OCI-LY3 (cell line): ENCODE data around the gene CAMK2D.
A peak's percentile ranks its signal among the peaks of the same experiment; 100 is the strongest.
"Not testable (repeated sequence)": the region's sequence is repeated elsewhere in the genome, so short reads cannot be mapped to it uniquely, and the experiment has no call there.

Source experiments
- H2AFZ ChIP-seq: fragments of 200-600, 300-600 bp; shearing (Covaris generic); 2 replicates; pipeline ENCODE4 v1.6.0; 2014; ENCODE audit warnings: antibody characterized with exemption, low read depth, low read length
- H3K27ac ChIP-seq: fragments of 200-600, 300-600 bp; sonication (generic); 2 replicates; pipeline ENCODE4 v1.5.1; 2014; ENCODE audit warnings: mild to moderate bottlenecking, low read length, moderate library complexity, mixed read lengths
- H3K27me3 ChIP-seq: fragments of 200-600, 300-600 bp; sonication (generic); 2 replicates; pipeline ENCODE4 v1.6.1; 2014; ENCODE audit warnings: low read depth, low read length, mixed read lengths
- H3K36me3 ChIP-seq: fragments of 200-600, 300-600 bp; sonication (generic); replicated peaks from 2 replicates; pipeline ENCODE3; 2014; ENCODE audit warnings: low read depth, low read length, mixed read lengths
- H3K4me1 ChIP-seq: fragments of 300-600, 200-600 bp; sonication (generic); 2 replicates; pipeline ENCODE4 v1.6.1; 2014; ENCODE audit warnings: low read length, mixed read lengths
- H3K4me2 ChIP-seq: fragments of 200-600, 300-600 bp; sonication (generic); 2 replicates; pipeline ENCODE4 v1.6.1; 2014; ENCODE audit warnings: low read length, mixed read lengths
- H3K4me3 ChIP-seq: fragments of 300-600, 200-600 bp; sonication (generic); 2 replicates; pipeline ENCODE4 v1.5.1; 2014; ENCODE audit warnings: antibody characterized with exemption, mild to moderate bottlenecking, low read length, moderate library complexity
- H3K79me2 ChIP-seq: fragments of 300-600, 200-600 bp; shearing (Covaris generic); 2 replicates; pipeline ENCODE4 v1.6.1; 2014; ENCODE audit warnings: mild to moderate bottlenecking, low read length, mixed read lengths
- H3K9ac ChIP-seq: fragments of 300-600, 200-600 bp; shearing (Covaris generic); 2 replicates; pipeline ENCODE4 v1.6.0; 2014; ENCODE audit warnings: mild to moderate bottlenecking, low read length, moderate library complexity
- H3K9me3 ChIP-seq: fragments of 200-600, 300-600 bp; shearing (Covaris generic); 2 replicates; pipeline ENCODE4 v1.6.1; 2014; ENCODE audit warnings: low read length, mixed read lengths; ENCODE audit not compliant: insufficient read depth
- H4K20me1 ChIP-seq: fragments of 200-600, 300-600 bp; sonication (generic); 2 replicates; pipeline ENCODE4 v1.6.1; 2016; ENCODE audit warnings: low read length, mixed read lengths; ENCODE audit not compliant: insufficient read depth
- CTCF ChIP-seq: fragments of 200-600, 300-600 bp; sonication (generic); IDR thresholded peaks from 2 replicates; pipeline ENCODE4 v1.5.1; 2014; ENCODE audit warnings: antibody characterized with exemption, low read length, low read depth
- EZH2phosphoT487 ChIP-seq: fragments of 200-600 bp; shearing (Covaris generic); IDR thresholded peaks from 2 replicates; pipeline ENCODE4 v1.6.1; 2018; ENCODE audit warnings: antibody characterized with exemption, mixed run types, low read depth

CAMK2D gene

GRCh38 chr4:113764720-113765264 lies 3.3 kb upstream of the CAMK2D start:
- no peak for TF ChIP-seq EZH2phosphoT487
- TF ChIP-seq CTCF: no peak
- no peaks in the 10 kb centered on the region for H3K9me3 ChIP-seq
- no peak overlapping the region for H3K4me3 ChIP-seq
- H3K36me3 ChIP-seq: no peaks in the 10 kb centered on the region
- H2AFZ ChIP-seq: no peak overlapping the region
- no peaks in the 10 kb centered on the region for H4K20me1 ChIP-seq
- no peak overlapping the region for H3K4me2 ChIP-seq
- no peak overlapping the region for H3K27ac ChIP-seq
- peaks cover 9% of the 10 kb centered on the region; the same call in 1 of the 2 replicates for H3K79me2 ChIP-seq
- no peak overlapping the region for H3K9ac ChIP-seq
- peaks cover 3% of the 10 kb centered on the region; the same call in 1 of the 2 replicates for H3K27me3 ChIP-seq
- peaks cover 4% of the 10 kb centered on the region for H3K4me1 ChIP-seq

GRCh38 chr4:113763923-113764322 lies 2.4 kb upstream of the CAMK2D start:
- H3K27ac ChIP-seq, H3K9ac ChIP-seq, H4K20me1 ChIP-seq, H3K4me1 ChIP-seq, H3K9me3 ChIP-seq, H3K36me3 ChIP-seq, H3K4me2 ChIP-seq, H3K4me3 ChIP-seq, H3K27me3 ChIP-seq, H2AFZ ChIP-seq: not testable (repeated sequence)
- H3K79me2 ChIP-seq: peaks cover 12% of the 10 kb centered on the region

GRCh38 chr4:113763029-113763285 lies 1.4 kb upstream of the CAMK2D start:
- Histone ChIP-seq H3K27ac (peak overlapping the region; percentile 98), H2AFZ (peak overlapping the region; percentile 86), H3K79me2 (peaks cover 12% of the 10 kb centered on the region), H3K36me3 (no peaks in the 10 kb centered on the region), H3K27me3 (peaks cover 3% of the 10 kb centered on the region; the same call in 1 of the 2 replicates), H3K9ac (peak overlapping the region; percentile 68), H4K20me1 (no peaks in the 10 kb centered on the region), H3K4me1 (peaks cover 8% of the 10 kb centered on the region), H3K4me3 (peak overlapping the region; percentile 87), H3K9me3 (no peaks in the 10 kb centered on the region), H3K4me2 (peak overlapping the region; percentile 75)
- no peak for TF ChIP-seq EZH2phosphoT487

- no peaks in the 10 kb centered on the region for H3K9me3 ChIP-seq
- H3K4me2 ChIP-seq: peak overlapping the region; percentile 91
- peaks cover 12% of the 10 kb centered on the region for H3K79me2 ChIP-seq
- peak overlapping the region; percentile 87 for H3K4me3 ChIP-seq
- H3K9ac ChIP-seq: peak overlapping the region; percentile 96
- no peaks in the 10 kb centered on the region for H4K20me1 ChIP-seq
- TF ChIP-seq EZH2phosphoT487 (no peak), CTCF (no peak)
- H3K36me3 ChIP-seq: no peaks in the 10 kb centered on the region
- peaks cover 8% of the 10 kb centered on the region for H3K4me1 ChIP-seq
- H3K27me3 ChIP-seq: peaks cover 5% of the 10 kb centered on the region
- peak overlapping the region; percentile 86 for H2AFZ ChIP-seq
- H3K27ac ChIP-seq: peak overlapping the region; percentile 98
Observed at GRCh38 chr4:113762186-113763028, 869 bp upstream of the CAMK2D start.
